M059J (cell line): Measurements from ENCODE around the gene SF3B6. TPM values are rescaled to one million over a fixed set of nuclear protein-coding genes. Genes with fewer than 3 reads are reported as not detected.
"Not testable (repeated sequence)": the region's sequence is repeated elsewhere in the genome, so short reads cannot be mapped to it uniquely, and the experiment has no call there.

Source experiments
- DNase-seq: peaks from one replicate; pipeline ENCODE4 v3.0.0-alpha.2; 2012; ENCODE audit warnings: low read depth
- total RNA-seq: library from RNA; depleted of rRNA; stranded (reverse); fragments of >200 nt; shearing (Covaris generic); gene quantifications from 2 replicates; pipeline ENCODE4 v1.2.3, GENCODE V29; 2014; rRNA removed

Gene SF3B6, protein sequence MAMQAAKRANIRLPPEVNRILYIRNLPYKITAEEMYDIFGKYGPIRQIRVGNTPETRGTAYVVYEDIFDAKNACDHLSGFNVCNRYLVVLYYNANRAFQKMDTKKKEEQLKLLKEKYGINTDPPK
- total RNA-seq = 302 and 310 TPM in 2 replicates

DNA sequence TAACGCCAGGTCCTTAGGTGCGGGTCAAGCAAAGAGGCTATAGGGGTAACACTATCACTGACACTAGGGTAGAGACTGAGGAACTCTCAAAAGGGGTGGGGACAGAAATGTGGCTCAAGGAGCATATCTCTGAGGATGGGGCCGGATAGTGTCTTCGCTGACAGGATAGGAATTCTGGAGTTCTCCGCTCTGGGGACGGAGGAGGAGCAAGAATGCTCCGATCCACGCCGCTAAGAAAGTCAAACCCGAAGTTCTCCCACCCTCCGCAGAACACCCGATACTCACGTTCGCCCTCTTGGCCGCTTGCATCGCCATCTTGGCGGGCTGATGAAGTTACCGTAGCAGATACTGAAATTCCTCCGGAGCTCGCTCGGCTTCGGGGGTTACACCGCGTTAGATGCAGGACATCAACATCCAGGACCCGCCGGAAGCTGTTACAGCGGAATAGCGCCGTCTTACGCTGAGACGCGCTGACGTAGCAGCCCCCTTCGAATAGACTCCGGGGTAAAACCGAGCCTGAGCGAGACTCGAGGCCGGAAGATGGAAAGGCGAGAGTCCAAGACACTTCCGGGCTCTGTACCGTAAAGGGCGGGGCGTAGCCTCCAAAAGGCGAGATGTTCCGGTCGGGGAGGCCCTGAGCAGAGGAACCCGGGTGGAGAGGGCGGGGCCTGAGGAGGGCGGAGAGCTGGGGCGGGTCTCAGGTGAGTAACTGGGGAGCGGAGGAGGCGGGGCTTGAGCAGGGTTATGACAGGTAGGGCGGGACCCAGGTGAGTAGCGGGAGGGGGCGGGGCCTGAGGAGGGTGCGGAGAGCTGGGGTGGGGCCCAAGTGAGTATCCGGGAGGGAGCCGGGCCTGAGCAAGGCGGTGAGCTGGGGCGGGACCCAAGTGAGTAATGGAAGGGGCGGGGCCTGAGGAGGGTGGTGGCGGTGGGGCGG is at the start of gene SF3B6:
Gene SF3B6 (minus strand): TSS at position 412 of the 934 bp plus-strand sequence. CDS start 97 bp downstream, at position 315.
- DNase-seq = peak; percentile 99

DNA sequence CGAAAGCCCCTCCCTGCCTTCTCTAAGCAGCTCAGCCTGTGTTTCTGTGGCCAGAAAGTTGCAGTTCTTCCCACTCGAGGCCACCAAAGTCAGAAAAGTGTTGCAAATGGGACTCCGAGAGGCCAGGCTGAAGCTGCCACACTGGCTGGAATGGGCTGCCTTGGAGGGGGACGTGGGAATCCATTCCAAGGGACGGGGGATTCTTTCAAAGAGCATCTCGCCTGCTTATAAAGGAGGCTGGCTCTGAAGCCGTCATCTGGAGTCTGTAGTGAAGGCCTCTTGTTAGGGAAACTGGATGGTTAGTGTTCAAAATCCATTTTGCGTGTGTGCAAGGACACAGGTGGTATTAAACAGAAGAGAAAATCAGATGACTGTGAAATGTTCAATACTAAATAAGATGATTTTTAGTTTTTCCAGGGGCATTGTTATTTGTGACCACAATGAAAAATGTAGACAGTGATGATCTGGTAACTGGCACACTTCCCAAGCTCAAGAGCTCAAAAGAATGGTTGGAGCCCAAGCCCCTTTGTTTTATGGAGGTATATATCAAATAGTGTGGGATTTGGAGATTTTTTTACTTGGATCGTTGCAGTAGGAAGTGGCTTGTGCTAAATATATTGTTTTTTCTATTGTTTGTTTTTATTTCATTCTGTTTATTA is 47.9 kb upstream of the SF3B6 start:
- DNase-seq = peak; percentile 44

GRCh38 chr2:24123195-24123921 is 47.2 kb upstream of the SF3B6 start, which contains the start of the genes FAM228B and PFN4:
Gene FAM228B (plus strand): TSS chr2:24123469. CDS start chr2:24124362, 893 bp downstream.
Gene PFN4 (minus strand): TSS chr2:24123334. CDS start chr2:24122535, 799 bp downstream.
- peak; percentile 83 for DNase-seq

DNA sequence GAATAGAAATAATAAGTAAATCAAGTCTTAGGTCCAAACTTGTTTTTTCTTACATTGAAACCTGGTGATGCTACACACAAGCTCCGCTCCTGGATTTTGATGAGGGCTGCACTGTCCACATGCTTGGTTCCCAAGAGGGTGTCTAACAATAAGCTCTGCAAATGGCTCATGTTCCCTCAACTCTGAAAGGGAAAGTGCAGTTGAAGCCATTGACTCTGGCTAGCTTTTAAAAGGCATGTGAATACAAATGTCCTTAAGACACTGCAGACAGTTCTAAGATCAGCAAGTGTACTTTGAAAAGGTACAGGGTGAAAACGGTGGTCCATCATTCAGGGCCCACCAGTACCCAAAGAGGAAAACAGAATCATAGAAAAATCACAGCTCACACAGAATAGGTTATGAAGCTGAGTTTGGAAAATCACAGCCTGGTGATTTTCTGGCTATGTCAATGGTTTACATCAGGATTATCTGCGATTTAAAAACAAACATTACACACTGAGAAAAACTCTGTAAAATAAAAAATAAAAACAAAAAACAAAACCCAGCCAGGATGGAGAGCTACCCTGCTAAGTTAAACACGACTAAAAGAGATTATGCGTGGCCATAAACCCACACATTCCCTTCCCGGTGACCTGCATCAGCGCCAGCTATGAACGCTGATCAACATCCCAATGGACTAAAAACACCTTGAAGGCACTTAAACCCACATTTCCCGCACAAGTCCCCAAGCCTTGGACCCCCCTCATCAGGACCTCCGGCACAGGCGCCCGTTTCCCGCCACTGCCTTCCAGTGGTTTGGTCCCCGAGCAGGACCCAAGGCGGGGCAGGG is 46.5 kb upstream of the SF3B6 start:
- DNase-seq = peak; percentile 15

DNA sequence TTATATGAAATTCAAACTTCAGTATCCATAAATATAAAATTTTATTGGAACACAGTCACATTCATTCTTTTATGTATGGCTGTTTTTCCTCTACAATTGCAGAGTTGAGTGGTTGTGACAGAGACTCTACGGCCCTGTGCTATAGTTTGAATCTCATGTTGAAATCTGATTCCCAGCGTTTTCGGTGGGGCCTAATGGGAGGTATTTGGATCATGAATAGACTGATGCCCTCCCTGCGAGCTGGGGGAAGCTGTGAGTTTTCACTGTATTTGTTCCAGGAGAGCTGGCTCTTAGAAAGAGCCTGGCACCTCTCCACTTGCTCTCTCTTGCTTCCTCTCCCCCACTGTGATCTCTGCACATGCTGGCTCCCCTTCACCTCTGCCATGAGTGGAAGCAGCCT is 45.3 kb upstream of the SF3B6 start:
- no peak for DNase-seq

DNA sequence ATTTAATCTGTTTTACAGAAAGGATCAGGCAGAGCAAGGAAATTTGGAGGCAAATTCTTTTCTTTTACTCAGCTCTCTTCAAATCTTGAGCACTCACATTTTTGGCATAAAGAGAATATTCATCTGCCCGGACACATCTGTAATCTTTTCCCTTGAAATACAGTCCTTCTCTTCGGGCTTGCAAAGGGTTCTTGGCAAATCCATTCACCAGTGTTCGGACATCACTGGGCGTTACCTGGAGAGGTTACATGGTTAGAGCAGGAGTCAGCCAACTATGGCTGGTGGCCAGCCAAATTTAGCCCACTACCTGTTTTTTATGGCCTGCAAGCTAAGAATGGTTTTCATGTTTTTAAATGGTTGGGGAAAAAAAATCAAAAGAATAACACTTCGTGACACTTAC is 44.9 kb upstream of the SF3B6 start:
- no peak for DNase-seq

- DNase-seq = no peak
These were observed 41.8 kb upstream of the SF3B6 start for GRCh38 chr2:24117902-24118301.

- peak; percentile 4 for DNase-seq
These were observed 38.9 kb upstream of the SF3B6 start for GRCh38 chr2:24115057-24115456.

DNA sequence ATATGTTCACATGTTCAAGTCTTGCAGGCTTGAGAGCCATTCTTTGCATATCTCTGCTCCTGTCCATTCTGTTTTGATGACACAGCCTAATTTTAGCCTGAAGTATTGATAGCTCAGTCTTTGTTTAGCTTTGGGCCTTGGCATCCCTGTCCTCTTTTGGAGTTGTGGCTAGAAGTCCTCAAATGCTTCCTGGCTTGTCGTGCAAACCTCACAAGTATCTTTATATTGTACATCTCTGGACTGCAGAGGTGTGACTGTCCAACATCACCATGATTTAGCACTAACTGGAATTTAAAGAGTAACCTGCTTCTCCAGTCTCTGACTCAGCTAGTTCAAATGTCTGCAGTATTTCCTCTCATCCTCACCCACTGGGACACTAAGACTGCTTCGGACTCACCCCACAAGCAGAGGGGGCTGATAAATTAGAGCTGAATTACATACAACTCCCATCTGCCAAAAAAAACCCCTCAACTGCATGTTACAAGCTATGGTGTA is 35.3 kb upstream of the SF3B6 start:
- DNase-seq = peak; percentile 4

DNA sequence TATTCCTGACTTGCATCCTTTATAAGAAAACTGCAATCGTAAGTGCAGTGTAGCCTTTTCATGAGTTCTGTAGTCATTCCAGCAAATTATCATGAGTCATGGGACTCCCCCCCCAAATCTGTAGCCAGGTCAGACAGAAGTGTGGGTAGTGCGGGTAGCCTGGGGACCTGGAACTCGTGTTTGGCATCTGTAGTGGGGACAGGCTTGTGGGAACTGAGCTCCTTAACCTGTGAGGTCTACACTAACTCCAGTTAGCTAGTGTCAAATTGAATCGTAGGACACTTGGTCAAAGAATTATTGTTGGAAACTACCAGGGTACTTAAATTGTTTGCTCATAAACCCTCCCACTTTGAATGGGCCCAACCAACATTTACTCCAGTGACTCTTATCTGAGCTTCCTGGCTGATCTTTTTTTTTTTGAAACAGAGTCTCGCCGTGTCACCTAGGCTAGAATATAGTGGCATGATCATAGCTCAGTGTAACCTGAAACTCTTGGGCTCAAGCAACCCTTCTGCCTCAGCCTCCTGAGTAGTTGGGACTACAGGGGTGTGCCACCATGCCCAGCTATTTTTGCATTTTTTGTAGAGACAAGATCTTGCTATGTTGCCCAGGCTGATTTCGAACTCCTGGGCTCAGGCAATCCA is 34.7 kb upstream of the SF3B6 start:
- no peak for DNase-seq

DNA sequence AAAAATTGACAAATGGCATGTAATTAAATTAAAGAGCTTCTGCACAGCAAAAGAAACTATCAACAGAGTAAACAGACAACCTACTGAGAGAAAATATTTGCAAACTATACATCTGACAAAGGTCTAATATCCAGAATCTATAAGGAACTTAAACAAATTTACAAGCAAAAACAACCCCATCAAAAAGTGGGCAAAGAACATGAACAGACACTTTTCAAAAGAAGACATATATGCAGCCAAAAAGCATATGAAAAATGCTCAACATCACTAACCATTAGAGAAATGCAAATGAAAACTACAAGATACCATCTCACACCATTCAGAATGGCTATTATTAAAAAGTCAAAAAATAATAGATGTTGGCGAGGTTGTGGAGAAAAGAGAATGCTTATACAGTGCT is 33.3 kb upstream of the SF3B6 start:
- not testable (repeated sequence) for DNase-seq

DNA sequence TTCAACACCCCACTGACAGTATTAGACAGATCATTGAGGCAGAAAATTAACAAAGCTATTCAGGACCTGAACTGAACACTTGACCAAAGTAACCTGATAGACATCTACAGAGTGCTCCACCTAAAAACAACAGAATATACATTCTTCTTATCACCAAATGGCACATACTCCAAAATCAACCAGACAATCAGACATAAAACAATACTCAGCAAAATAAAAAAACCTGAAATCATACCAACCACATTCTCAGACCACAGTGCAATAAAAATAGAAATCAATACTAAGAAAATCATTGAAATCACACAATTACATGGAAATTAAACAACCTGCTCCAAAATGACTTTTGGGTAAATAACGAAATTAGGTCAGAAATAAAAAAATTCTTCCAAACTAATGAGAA is 31.2 kb upstream of the SF3B6 start:
- DNase-seq = no peak

- no peak for DNase-seq
These were observed 30.7 kb upstream of the SF3B6 start for GRCh38 chr2:24106786-24107185.

- DNase-seq = no peak
These were observed 29.7 kb upstream of the SF3B6 start for GRCh38 chr2:24105816-24106215.

DNA sequence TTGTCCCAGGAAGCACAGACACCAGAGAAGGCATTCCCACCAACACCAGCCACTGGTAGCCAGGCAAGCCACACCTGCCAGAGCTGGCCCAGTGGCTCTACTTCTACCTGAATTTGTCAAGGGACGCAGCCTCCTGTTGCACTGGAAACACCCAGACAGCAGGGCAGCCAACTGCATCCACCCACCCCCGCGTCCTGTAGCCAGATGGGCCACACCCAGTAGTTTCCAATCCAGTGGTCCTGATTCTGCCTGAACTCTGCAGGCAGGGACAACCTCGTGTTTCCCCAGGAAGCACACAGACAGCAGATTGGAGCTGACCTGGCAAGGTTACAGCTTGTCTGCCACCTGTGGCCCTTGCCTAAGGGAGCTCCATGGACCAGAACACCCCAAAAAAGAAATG is 28.8 kb upstream of the SF3B6 start:
- DNase-seq = no peak

- DNase-seq = no peak
These were observed 28.1 kb upstream of the SF3B6 start for GRCh38 chr2:24104110-24104650.

DNA sequence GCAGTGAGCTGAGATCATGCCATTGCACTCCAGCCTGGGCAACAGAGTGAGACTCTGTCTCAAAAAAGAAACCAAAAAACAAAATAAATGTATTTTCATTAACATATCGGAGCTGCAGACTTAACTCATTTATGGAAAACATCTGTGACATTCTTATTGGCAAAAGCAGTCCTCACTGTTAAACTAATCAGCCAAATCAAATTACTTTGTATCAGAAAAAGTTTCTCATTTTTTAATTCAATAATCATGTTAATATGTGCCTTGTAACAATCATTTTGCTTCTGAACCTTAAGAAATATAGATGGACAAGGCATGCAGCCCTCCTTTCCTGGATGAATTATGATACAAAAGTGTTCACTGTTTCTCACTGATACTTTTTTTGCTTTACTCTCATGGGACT is 26.6 kb upstream of the SF3B6 start:
- DNase-seq = no peak

- DNase-seq = no peak
These were observed 25.9 kb upstream of the SF3B6 start for GRCh38 chr2:24101992-24102391.

DNA sequence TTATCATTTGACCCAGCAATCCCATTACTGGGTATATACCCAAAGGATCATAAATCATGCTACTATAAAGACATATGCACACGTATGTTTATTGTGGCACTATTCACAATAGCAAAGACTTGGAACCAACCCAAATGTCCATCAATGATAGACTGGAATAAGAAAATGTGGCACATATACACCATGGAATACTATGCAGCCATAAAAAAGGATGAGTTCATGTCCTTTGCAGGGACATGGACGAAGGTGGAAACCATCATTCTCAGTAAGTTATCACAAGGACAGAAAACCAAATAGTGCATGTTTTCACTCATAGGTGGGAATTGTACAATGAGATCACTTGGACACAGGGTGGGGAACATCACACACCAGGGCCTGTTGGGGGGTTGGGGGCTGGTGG is 24.6 kb upstream of the SF3B6 start:
- not testable (repeated sequence) for DNase-seq

DNA sequence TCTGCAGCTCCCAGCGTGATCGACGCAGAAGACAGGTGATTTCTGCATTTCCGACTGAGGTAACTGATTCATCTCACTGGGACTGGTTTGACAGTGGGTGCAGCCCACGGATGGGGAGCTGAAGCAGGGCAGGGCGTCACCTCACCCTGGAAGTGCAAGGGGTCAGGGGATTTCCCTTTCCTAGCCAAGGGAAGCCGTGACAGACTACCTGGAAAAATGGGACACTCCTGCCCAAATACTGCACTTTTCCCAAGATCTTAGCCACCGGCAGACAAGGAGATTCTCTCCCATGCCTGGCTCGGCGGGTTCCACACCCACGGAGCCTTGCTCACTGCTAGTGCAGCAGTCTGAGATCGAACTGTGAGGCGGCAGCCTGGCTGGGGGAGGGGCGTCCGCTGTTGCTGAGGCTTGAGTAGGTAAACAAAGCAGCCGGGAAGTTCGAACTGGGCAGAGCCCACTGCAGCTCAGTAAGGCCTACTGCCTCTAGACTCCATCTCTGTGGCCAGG is 19.1 kb upstream of the SF3B6 start:
- not testable (repeated sequence) for DNase-seq
